Body of pancreas (tissue), 4 donors: ENCODE measurements around the gene TMEM266.

Experiments
- CTCF ChIP-seq, 7 experiments: fragments of 450-650 bp in 4 of 7; fragments of 200-600 bp in 3 of 7; sonication (generic) in 3 of 7; IDR thresholded peaks; one replicate each; pipeline ENCODE4 v1.5.1; 2016 to 2019; ENCODE audit warnings: antibody characterized with exemption in 7 of 7
- POLR2A ChIP-seq, 3 donors: fragments of 450-650 bp; IDR thresholded peaks; one replicate each; pipeline ENCODE4 v1.6.1; 2016; ENCODE audit warnings: antibody characterized with exemption in 3 of 3, mild to moderate bottlenecking in 2 of 3

DNA sequence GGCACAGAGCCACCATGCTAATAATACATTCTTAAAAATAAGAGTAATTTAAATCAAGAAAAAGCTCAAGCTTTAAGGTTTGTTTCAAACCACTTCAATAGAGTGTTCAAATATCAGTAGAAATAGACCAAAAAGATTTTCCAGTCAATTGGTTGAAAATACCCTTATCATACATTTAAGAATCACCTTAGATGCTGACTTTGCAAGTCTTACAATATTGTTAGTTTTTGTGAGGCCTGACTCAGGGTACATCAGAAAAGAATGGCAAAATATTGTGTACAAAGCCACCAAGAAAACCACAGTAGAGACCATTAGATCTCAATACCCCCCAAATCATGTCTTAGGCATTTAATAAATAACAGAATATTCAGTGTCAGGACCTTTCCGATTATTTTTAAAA lies 27.7 kb upstream of the TMEM266 start:
- TF ChIP-seq CTCF (IDR thresholded peaks at IDR 0.05) (no peak), POLR2A (IDR thresholded peaks at IDR 0.05) (no peak)
